ENCODE data around the gene MRNIP. TPM values are rescaled to one million over a fixed set of nuclear protein-coding genes. Genes with fewer than 3 reads are reported as not detected.
"Not testable (repeated sequence)": the region's sequence is repeated elsewhere in the genome, so short reads cannot be mapped to it uniquely, and the experiment has no call there.

MRNIP gene
- total and polyA plus RNA-seq, 9 donors = 10.7 to 20.2 (median 15.9) TPM

DNA sequence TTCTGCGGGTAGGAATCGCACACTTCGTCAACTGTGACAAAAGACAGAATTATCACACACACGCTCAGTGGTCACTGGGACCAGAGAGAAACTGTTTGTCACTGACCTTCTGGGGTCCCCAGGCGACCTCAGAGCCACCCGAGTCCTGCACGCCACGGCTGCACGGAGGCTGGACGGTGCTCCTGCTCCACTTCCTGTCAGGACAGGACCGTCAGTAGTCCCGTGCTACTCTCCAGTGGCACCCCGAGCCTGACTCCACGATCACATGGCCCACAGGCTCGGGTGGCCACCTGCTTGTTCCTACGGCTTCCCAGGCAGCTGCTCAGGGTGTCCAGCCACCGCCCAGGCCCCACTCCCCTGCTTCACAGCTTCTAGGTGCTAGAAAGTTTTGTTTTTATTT, 17.9 kb downstream of the MRNIP start:
- Histone ChIP-seq H3K9me3 (replicated peaks; ENCODE audit: control insufficient read depth, low read depth, low read length) (peaks cover 1% of the 10 kb centered on the region), H3K36me3 (ENCODE audit: control insufficient read depth, insufficient read depth, low read length) (peaks cover 74% of the 10 kb centered on the region), H3K27me3 (ENCODE audit: control insufficient read depth, insufficient read depth, low read length) (no peaks in the 10 kb centered on the region), H3K27ac (ENCODE audit: low read length) (no peak overlapping the region), H3K4me1 (ENCODE audit: control insufficient read depth, insufficient read depth, low read length) (no peaks in the 10 kb centered on the region), H3K4me3 (ENCODE audit: low read length) (no peak overlapping the region)
- DNase-seq = no peak
- WGBS (ENCODE audit: insufficient coverage) = 82% methylated on average over 15 of the region's 17 CpGs

DNA sequence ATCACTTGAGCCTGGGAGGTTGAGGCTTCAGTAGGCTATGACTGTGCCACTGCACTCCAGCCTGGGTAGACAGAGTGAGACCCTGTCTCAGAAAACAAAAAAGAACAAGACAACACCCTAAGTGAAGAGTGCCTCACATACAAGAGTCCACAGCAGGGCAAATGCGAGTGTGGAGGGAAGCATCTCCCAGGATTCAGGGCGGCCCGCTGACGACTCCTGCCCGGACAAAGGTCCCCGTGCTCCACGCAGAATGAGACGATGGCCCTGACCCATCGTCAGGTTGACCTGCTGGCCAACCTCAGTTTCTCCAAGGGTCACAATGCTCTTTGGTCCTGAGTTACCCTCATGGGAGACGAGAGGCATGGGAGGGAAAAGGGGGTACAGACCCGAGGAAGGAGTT, 18.3 kb downstream of the MRNIP start:
- 93% methylated on average over 8 of the region's 11 CpGs for WGBS (ENCODE audit: insufficient coverage)
- Histone ChIP-seq H3K36me3 (ENCODE audit: control insufficient read depth, insufficient read depth, low read length) (peaks cover 71% of the 10 kb centered on the region), H3K27ac (ENCODE audit: low read length) (no peak overlapping the region)

DNA sequence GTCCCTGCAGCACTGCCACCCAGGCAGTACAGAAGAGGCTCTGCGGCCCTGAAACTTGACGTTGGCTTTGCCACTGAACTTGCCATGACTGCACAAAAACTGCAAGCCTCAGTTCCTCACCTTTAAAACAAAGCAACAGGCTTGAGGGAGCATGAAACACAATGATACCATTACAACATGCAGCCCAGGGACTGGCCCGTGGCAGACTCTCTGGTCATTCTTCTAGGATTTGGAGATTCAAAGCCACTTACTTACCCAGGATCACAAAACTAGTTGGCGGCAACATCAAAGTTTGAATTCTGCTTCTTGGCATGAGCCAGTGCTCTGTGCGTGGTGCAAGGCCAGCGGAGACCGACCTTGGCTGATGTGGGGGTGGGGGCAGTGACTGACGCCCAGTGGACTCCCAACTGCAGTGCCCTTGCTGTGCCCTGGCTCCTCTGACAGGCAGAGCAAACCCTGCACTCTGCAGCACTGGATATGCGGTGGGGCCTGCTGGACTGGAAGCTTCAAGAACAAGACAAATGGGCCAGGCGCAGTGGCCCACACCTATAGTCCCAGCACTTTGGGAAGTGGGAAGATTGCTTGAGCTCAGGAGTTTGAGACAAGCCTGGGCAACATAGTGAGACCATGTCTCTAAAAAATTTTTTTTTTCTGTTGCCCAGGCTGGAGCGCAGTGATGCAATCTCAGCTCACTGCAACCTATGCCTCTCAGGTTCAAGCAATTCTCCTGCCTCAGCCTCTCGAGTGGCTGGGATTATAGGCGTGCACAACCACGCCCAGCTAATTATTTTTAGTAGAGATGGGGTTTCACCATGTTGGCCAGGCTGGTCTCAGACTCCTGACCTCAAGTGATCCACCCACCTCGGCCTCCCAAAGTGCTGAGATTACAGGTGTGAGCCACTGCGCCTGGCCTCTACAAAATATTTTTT, 19.0 kb downstream of the MRNIP start:
- no peaks in the 10 kb centered on the region for H3K27me3 ChIP-seq (ENCODE audit: control insufficient read depth, insufficient read depth, low read length)
- H3K4me3 ChIP-seq (ENCODE audit: low read length) = no peak overlapping the region
- H3K36me3 ChIP-seq (ENCODE audit: control insufficient read depth, insufficient read depth, low read length) = peaks cover 71% of the 10 kb centered on the region
- H3K9me3 ChIP-seq (replicated peaks; ENCODE audit: control insufficient read depth, low read depth, low read length) = no peaks in the 10 kb centered on the region
- no peak overlapping the region for H3K27ac ChIP-seq (ENCODE audit: low read length)
- 96% methylated on average over 8 of the region's 16 CpGs for WGBS (ENCODE audit: insufficient coverage)
- no peaks in the 10 kb centered on the region for H3K4me1 ChIP-seq (ENCODE audit: control insufficient read depth, insufficient read depth, low read length)
- DNase-seq = no peak

More for the DNA sequence above, 18.3 kb downstream of the MRNIP start:
- DNase-seq = no peak
- no peaks in the 10 kb centered on the region for H3K4me1 ChIP-seq (ENCODE audit: control insufficient read depth, insufficient read depth, low read length)
- no peaks in the 10 kb centered on the region for H3K9me3 ChIP-seq (replicated peaks; ENCODE audit: control insufficient read depth, low read depth, low read length)
- H3K4me3 ChIP-seq (ENCODE audit: low read length) = no peak overlapping the region
- H3K27me3 ChIP-seq (ENCODE audit: control insufficient read depth, insufficient read depth, low read length) = no peaks in the 10 kb centered on the region

GRCh38 chr5:179837076-179838011, 21.3 kb downstream of the MRNIP start:
- no peak for DNase-seq
- Histone ChIP-seq H3K36me3 (ENCODE audit: control insufficient read depth, insufficient read depth, low read length) (peaks cover 77% of the 10 kb centered on the region), H3K4me1 (ENCODE audit: control insufficient read depth, insufficient read depth, low read length) (no peaks in the 10 kb centered on the region)

DNA sequence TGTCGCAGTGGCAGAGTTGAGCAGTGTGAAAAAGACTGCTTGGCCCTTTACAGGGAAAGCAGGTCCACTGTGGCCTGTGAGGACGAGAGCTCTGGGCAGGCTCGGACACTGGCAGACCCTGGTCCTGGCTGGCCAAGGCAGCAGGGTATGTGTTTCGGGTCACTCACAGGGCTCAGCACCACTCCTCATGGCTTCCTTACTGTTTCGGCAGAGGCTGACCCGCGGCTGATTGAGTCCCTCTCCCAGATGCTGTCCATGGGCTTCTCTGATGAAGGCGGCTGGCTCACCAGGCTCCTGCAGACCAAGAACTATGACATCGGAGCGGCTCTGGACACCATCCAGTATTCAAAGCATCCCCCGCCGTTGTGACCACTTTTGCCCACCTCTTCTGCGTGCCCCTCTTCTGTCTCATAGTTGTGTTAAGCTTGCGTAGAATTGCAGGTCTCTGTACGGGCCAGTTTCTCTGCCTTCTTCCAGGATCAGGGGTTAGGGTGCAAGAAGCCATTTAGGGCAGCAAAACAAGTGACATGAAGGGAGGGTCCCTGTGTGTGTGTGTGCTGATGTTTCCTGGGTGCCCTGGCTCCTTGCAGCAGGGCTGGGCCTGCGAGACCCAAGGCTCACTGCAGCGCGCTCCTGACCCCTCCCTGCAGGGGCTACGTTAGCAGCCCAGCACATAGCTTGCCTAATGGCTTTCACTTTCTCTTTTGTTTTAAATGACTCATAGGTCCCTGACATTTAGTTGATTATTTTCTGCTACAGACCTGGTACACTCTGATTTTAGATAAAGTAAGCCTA, 22.2 kb downstream of the MRNIP start:
- no peak overlapping the region for H3K4me3 ChIP-seq (ENCODE audit: low read length)
- peaks cover 80% of the 10 kb centered on the region for H3K36me3 ChIP-seq (ENCODE audit: control insufficient read depth, insufficient read depth, low read length)
- DNase-seq = no peak

More at GRCh38 chr5:179837076-179838011, 21.3 kb downstream of the MRNIP start:
- H3K27me3 ChIP-seq (ENCODE audit: control insufficient read depth, insufficient read depth, low read length) = no peaks in the 10 kb centered on the region
- H3K4me3 ChIP-seq (ENCODE audit: low read length) = no peak overlapping the region
- no peak overlapping the region for H3K27ac ChIP-seq (ENCODE audit: low read length)
- no peaks in the 10 kb centered on the region for H3K9me3 ChIP-seq (replicated peaks; ENCODE audit: control insufficient read depth, low read depth, low read length)
- WGBS (ENCODE audit: insufficient coverage) = 93% methylated on average over 12 of the region's 15 CpGs

GRCh38 chr5:179834871-179835270, 23.7 kb downstream of the MRNIP start:
- not testable (repeated sequence) for DNase-seq; H3K27ac ChIP-seq (ENCODE audit: low read length); H3K4me1 ChIP-seq (ENCODE audit: control insufficient read depth, insufficient read depth, low read length); H3K27me3 ChIP-seq (ENCODE audit: control insufficient read depth, insufficient read depth, low read length); H3K9me3 ChIP-seq (replicated peaks; ENCODE audit: control insufficient read depth, low read depth, low read length); H3K4me3 ChIP-seq (ENCODE audit: low read length)
- H3K36me3 ChIP-seq (ENCODE audit: control insufficient read depth, insufficient read depth, low read length) = peaks cover 79% of the 10 kb centered on the region
- WGBS (ENCODE audit: insufficient coverage) = 100% methylated on average over 7 of the region's 28 CpGs

More for the DNA sequence above, 22.2 kb downstream of the MRNIP start:
- H3K9me3 ChIP-seq (replicated peaks; ENCODE audit: control insufficient read depth, low read depth, low read length) = no peaks in the 10 kb centered on the region
- H3K27me3 ChIP-seq (ENCODE audit: control insufficient read depth, insufficient read depth, low read length) = no peaks in the 10 kb centered on the region
- WGBS (ENCODE audit: insufficient coverage) = 92% methylated on average over 18 of the region's 19 CpGs
- H3K27ac ChIP-seq (ENCODE audit: low read length) = peak overlapping the region; percentile 20
- no peaks in the 10 kb centered on the region for H3K4me1 ChIP-seq (ENCODE audit: control insufficient read depth, insufficient read depth, low read length)

- Histone ChIP-seq H3K27ac (ENCODE audit: low read length) (no peak overlapping the region), H3K4me1 (ENCODE audit: control insufficient read depth, insufficient read depth, low read length) (no peaks in the 10 kb centered on the region), H3K9me3 (replicated peaks; ENCODE audit: control insufficient read depth, low read depth, low read length) (no peaks in the 10 kb centered on the region), H3K4me3 (ENCODE audit: low read length) (no peak overlapping the region), H3K27me3 (ENCODE audit: control insufficient read depth, insufficient read depth, low read length) (no peaks in the 10 kb centered on the region), H3K36me3 (ENCODE audit: control insufficient read depth, insufficient read depth, low read length) (peaks cover 78% of the 10 kb centered on the region)
- WGBS (ENCODE audit: insufficient coverage) = no CpG with 5 or more reads among the region's 8 CpGs
- DNase-seq = no peak
Measured at GRCh38 chr5:179834120-179834519, 24.5 kb downstream of the MRNIP start.

- Histone ChIP-seq H3K4me1 (ENCODE audit: control insufficient read depth, insufficient read depth, low read length) (no peaks in the 10 kb centered on the region), H3K27ac (ENCODE audit: low read length) (no peak overlapping the region), H3K9me3 (replicated peaks; ENCODE audit: control insufficient read depth, low read depth, low read length) (no peaks in the 10 kb centered on the region), H3K27me3 (ENCODE audit: control insufficient read depth, insufficient read depth, low read length) (no peaks in the 10 kb centered on the region), H3K4me3 (ENCODE audit: low read length) (no peak overlapping the region), H3K36me3 (ENCODE audit: control insufficient read depth, insufficient read depth, low read length) (peaks cover 80% of the 10 kb centered on the region)
- WGBS (ENCODE audit: insufficient coverage) = no CpG with 5 or more reads among the region's 3 CpGs
- DNase-seq = no peak
Measured at GRCh38 chr5:179833709-179834070, 24.9 kb downstream of the MRNIP start.

DNA sequence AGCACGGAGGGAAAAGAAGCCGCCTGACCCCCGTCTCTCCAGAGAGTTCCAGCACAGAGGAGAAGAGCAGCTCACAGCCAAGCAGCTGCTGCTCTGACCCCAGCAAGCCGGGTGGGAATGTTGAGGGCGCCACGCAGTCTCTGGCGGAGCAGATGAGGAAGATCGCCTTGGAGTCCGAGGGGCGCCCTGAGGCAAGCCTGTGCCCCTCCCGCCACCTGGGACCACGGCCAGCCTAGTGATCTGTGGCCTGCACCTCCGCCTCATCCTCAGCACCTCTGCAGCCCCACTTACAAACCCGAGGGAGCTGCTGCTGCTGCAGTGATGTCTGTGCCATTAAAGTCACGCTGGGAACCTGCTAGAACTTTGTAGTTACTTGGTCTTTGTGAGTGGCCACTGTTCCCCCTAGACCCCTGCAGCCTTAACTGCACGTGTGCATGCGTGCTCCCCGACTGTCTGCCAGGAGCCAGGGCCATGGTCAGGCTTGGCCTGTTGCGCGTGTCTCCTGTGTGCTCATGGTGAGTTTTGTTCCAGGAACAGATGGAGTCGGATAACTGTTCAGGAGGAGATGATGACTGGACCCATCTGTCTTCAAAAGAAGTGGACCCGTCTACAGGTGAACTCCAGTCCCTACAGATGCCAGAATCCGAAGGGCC, 25.4 kb downstream of the MRNIP start:
- Histone ChIP-seq H3K4me1 (ENCODE audit: control insufficient read depth, insufficient read depth, low read length) (no peaks in the 10 kb centered on the region), H3K4me3 (ENCODE audit: low read length) (no peak overlapping the region), H3K36me3 (ENCODE audit: control insufficient read depth, insufficient read depth, low read length) (peaks cover 75% of the 10 kb centered on the region), H3K27ac (ENCODE audit: low read length) (no peak overlapping the region), H3K27me3 (ENCODE audit: control insufficient read depth, insufficient read depth, low read length) (no peaks in the 10 kb centered on the region), H3K9me3 (replicated peaks; ENCODE audit: control insufficient read depth, low read depth, low read length) (no peaks in the 10 kb centered on the region)
- WGBS (ENCODE audit: insufficient coverage) = 86% methylated on average over 21 of the region's 23 CpGs
- no peak for DNase-seq

Data from muscle of leg (tissue), 11 donors.